Body of pancreas (tissue), 4 donors: ENCODE measurements around the gene PIP5KL1.

ENCODE experiments used
- CTCF ChIP-seq, 7 experiments: fragments of 450-650 bp in 4 of 7; fragments of 200-600 bp in 3 of 7; sonication (generic) in 3 of 7; IDR thresholded peaks; one replicate each; pipeline ENCODE4 v1.5.1; 2016 to 2019; ENCODE audit warnings: antibody characterized with exemption in 7 of 7
- POLR2A ChIP-seq, 3 donors: fragments of 450-650 bp; IDR thresholded peaks; one replicate each; pipeline ENCODE4 v1.6.1; 2016; ENCODE audit warnings: antibody characterized with exemption in 3 of 3, mild to moderate bottlenecking in 2 of 3

GRCh38 chr9:127927201-127927987 lies 3.2 kb downstream of the PIP5KL1 start:
- no peak for TF ChIP-seq CTCF (IDR thresholded peaks at IDR 0.05)
- no peak for TF ChIP-seq POLR2A (IDR thresholded peaks at IDR 0.05)
